Measurements from ENCODE around the gene ADORA3. TPM values are rescaled to one million over a fixed set of nuclear protein-coding genes. Genes with fewer than 3 reads are reported as not detected.

Gene ADORA3
- total RNA-seq, 2 donors from 2014 or later: 2.1 to 4.7 TPM

DNA sequence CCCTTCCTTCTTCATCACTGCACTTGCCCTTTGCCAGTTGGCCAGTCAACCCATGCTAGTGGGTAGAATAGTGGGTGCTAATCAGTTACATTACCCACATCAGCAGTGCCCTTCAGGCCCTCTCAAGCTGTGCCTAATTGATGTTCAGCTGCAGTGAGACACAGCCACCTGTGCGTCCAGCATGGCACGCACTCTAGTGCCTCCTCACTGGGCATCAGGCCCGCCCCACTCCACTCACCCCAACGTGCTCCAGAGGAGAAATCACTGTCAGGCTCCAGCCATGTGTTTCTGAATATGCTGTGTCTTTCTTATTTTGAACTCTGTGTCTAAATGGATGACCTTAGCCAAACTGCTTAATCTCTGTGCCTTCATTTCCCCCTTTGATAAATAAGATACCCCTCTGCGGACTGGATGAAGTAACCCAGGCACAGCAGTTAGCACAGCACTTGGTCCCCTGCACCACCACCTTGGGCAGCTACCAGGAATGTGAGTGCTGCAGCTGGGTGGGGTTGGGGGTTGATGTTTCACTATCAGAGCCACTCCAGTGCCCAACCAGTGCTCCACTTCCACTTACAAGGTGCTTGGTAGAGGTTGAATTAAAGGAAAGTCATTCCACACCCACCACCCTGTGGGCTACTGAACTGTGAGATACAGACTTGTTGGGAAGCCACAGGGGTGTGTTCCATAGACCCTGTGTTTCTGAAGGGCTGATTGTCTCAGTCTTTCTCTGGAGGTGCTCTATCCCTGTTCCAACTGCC is 8.9 kb upstream of the ADORA3 start:
- DNase-seq: no peak
- intact Hi-C loops (cut with DNase I, micrococcal nuclease): no loop called here
- ATAC-seq: no peak

DNA sequence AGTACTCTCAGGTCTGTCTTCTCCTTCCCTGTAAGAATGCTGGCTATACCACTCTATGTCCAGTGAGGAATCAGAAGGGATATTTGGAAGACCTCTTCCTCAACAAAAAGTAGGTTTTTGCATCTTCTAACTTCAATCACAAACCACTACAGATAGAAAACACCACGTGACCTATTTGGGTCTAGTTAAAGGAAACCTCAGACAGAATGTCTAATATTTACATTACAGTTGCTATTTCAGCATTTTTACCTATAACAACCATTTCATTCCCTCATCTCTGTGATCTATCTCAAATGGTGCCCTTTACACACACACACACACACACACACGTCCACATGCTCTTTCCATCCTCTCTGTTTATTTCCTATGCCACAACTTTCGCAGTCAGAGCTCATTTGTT is 7.9 kb upstream of the ADORA3 start:
- ATAC-seq (no peak), DNase-seq (no peak)
- intact Hi-C loops (cut with DNase I, micrococcal nuclease): no loop called here

- no peak for DNase-seq
- no peak for ATAC-seq
- intact Hi-C loops (cut with DNase I, micrococcal nuclease): loop anchor here in 1 of 2 donors (5.0 kb wide), 1 partner anchor 147 kb away; no protein-coding TSS in a partner anchor
Observed at GRCh38 chr1:111509997-111510375, 6.6 kb upstream of the ADORA3 start.

- intact Hi-C loops (cut with DNase I, micrococcal nuclease): loop anchor here in 1 of 2 donors (5.0 kb wide), 1 partner anchor 150 kb away; no protein-coding TSS in a partner anchor
- peak; percentile 83 for ATAC-seq
- peak; percentile 85 to 88 for DNase-seq
Observed at GRCh38 chr1:111507411-111508201, 4.2 kb upstream of the ADORA3 start.

DNA sequence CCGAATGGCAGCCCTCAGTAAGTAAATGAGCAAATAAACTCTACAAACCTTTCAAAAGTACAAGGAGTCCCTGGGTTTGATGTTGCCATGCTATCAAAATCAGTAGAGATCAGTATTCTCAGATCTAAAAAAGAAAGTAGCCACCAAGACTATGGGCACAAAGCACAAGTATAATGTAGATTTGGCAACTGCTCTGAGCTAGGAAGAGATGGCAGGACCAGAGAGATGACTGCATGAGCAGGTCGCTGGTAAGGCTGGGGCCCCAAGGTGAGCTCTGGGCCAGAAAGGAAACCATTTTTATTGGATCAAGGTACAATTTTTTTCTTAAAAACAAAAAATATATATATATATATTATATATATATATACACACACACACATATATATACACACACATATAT is 3.1 kb upstream of the ADORA3 start:
- intact Hi-C loops (cut with DNase I, micrococcal nuclease): loop anchor here in 1 of 2 donors (5.0 kb wide), 1 partner anchor 151 kb away; no protein-coding TSS in a partner anchor
- ATAC-seq (no peak), DNase-seq (no peak)

DNA sequence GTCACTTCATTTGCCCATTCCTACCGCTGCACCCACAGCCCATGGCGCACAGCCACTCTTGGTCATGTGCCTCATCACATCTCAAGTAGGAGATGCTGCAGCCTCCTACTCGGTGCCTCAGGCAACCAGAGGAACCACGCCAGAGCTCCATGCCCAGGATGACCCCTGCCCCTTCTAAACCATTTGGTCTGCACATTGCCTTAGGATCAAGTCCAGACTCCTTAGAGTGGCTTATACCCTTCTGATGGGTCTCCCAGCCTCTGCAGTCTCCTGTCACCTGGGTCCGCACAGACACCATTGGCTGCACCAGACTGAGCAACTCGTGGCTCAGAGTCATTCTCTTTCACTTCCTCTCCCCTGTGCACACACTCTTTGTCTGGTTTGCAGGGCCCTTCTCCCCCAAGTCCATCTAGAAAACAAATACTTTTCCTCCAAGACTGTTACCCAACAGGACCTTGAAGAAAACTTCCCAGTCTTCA is 2.2 kb upstream of the ADORA3 start:
- intact Hi-C loops (cut with DNase I, micrococcal nuclease): loop anchor here in 1 of 2 donors (5.0 kb wide), 1 partner anchor 152 kb away; no protein-coding TSS in a partner anchor
- peak in 1 of 2 donors; percentile 44 for DNase-seq
- no peak for ATAC-seq

GRCh38 chr1:111504097-111504496 is 664 bp upstream of the ADORA3 start:
- no peak for DNase-seq
- intact Hi-C loops (cut with DNase I, micrococcal nuclease): no loop called here
- ATAC-seq: no peak

- intact Hi-C loops (cut with DNase I, micrococcal nuclease): no loop called here
- DNase-seq: no peak
- ATAC-seq: no peak
Observed at GRCh38 chr1:111501645-111502044, 1.8 kb downstream of the ADORA3 start.

GRCh38 chr1:111499026-111499785 is 4.2 kb downstream of the ADORA3 start:
- intact Hi-C loops (cut with DNase I, micrococcal nuclease): no loop called here
- DNase-seq: no peak
- no peak for ATAC-seq

DNA sequence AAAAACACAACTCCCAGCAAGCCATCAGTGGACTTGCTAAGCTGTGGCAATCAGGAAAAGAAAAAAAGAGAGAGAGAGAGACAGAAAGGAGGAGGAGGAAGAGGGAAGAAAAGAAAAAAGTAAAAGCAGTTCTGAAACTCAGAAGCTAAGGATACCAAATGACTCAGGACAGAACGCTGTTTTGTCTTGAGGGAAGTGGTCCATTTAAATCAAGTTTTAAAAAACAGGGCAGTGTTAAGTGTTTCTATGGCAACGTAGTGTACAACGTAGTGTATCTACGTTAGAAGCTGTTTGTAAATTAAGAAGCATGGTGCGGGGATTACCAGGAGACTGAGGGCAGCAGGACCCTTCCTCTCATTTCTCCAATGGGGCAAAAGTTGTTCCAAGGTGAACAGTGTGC is 5.8 kb downstream of the ADORA3 start:
- intact Hi-C loops (cut with DNase I, micrococcal nuclease): no loop called here
- DNase-seq (no peak), ATAC-seq (no peak)

DNA sequence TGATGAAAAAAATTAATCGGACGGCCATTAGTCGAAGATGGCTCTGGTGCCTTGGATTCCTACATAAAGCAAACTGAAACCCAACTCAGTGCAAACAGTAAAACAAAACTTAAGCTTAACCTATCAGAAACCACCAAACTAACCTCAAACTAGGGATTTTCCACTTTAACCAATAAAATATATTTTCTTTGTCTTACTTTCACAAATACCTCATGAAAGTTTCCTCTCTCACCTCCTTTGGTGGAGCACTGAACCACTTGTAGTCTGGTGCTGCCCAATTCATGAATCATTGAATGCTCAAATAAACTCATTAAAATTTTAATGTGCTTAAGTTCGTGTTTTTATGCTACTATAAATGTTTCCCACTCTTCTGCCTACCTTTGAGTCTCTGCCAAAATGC is 7.0 kb downstream of the ADORA3 start:
- DNase-seq (no peak), ATAC-seq (no peak)
- intact Hi-C loops (cut with DNase I, micrococcal nuclease): no loop called here

GRCh38 chr1:111491070-111491469 is 12.4 kb downstream of the ADORA3 start:
- intact Hi-C loops (cut with DNase I, micrococcal nuclease): no loop called here
- DNase-seq (no peak), ATAC-seq (no peak)

- no peak for ATAC-seq
- intact Hi-C loops (cut with DNase I, micrococcal nuclease): no loop called here
- DNase-seq: no peak
Observed at GRCh38 chr1:111490220-111490619, 13.2 kb downstream of the ADORA3 start.

GRCh38 chr1:111489604-111490003 is 13.8 kb downstream of the ADORA3 start:
- ATAC-seq (no peak), DNase-seq (no peak)
- intact Hi-C loops (cut with DNase I, micrococcal nuclease): no loop called here

- intact Hi-C loops (cut with DNase I, micrococcal nuclease): no loop called here
- DNase-seq (no peak), ATAC-seq (no peak)
Observed at GRCh38 chr1:111488669-111489068, 14.8 kb downstream of the ADORA3 start.

DNA sequence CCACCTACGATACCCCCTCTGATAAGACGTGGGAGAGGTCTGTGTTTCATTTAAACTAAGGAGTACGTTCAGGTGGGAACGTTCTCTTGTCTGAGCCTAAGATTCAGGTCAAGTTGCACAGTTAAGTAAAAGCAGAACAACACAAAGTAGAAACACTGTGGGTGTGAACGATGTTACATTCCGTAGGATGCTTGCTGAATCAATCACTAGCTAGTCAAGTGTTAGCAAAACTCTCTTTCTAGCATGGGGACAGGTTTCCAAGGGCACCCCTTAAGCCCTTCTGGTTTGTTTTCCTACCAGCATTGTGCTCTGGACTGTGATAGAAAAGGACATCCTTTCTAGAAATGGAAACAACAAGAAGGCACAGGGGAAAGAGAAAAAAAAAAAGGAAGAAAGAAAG is 16.3 kb downstream of the ADORA3 start:
- intact Hi-C loops (cut with DNase I, micrococcal nuclease): no loop called here
- ATAC-seq (no peak), DNase-seq (no peak)

DNA sequence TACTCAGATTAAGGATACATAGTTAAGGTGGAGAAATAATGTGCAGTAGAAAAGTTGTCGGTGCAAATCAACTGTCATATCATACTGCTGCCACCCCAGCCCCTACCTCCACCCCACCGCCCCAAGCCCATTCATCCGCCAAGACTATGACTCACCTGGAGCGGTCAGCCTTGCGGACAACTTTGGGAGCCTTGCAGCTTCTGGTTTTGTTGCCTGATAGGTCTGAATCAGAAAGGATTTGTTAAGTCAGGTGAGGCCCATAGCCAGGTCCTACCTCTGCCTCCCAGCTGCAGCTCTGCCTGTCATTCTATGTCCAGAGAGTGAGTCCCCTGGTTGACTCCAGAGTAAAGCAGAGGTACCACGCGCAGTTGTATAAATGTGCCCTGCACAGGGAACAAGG is 17.0 kb downstream of the ADORA3 start:
- ATAC-seq (no peak), DNase-seq (no peak)
- intact Hi-C loops (cut with DNase I, micrococcal nuclease): no loop called here

GRCh38 chr1:111484391-111485026 is 18.9 kb downstream of the ADORA3 start:
- ATAC-seq (no peak), DNase-seq (no peak)
- intact Hi-C loops (cut with DNase I, micrococcal nuclease): loop anchor here in 1 of 2 donors (5.0 kb wide), 1 partner anchor 288 kb away; no protein-coding TSS in a partner anchor

DNA sequence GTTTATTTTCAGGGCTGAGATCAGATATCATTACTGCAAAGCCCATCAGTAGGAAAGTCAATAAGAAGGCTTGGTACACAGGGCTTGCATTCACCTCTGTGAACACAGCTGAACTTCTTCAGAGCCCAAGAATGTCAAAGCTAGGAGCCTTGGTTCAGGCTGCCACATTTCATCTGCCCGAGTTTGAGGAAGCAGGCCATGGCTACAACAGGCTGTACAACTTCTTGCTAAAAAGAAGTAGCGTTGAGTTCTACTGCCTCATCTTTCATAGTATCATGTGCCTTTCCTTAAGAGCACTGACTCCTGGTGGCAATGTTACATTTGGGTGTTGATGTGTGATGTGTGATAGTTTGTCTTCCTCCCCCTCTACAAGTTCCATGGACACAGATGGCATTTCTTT is 19.6 kb downstream of the ADORA3 start:
- DNase-seq (no peak), ATAC-seq (no peak)
- intact Hi-C loops (cut with DNase I, micrococcal nuclease): loop anchor here in 1 of 2 donors (5.0 kb wide), 1 partner anchor 288 kb away; no protein-coding TSS in a partner anchor
